Measurements from ENCODE around the gene BRINP1. TPM values are rescaled to one million over a fixed set of nuclear protein-coding genes. Genes with fewer than 3 reads are reported as not detected.
A peak's percentile ranks its signal among the peaks of the same experiment; 100 is the strongest.

The BRINP1 gene
- polyA plus RNA-seq, 3 donors from 2014 or later, result not detected

- no peak overlapping the region for H3K27ac Mint-ChIP-seq
- H3K36me3 Mint-ChIP-seq, result no peaks in the 10 kb centered on the region
- H3K27me3 Mint-ChIP-seq (ENCODE audit: low read depth in 3 of 3), result peaks cover 4 to 8% (median 7%) of the 10 kb centered on the region in 3 donors
- no peak for DNase-seq
- H3K9me3 Mint-ChIP-seq, result peaks cover 0 to 6% (median 2%) of the 10 kb centered on the region in 6 donors
- H3K4me1 Mint-ChIP-seq, result no peaks in the 10 kb centered on the region
- no peak overlapping the region for H3K4me3 Mint-ChIP-seq
Measured at GRCh38 chr9:119282476-119283077, 86.7 kb downstream of the BRINP1 start.

- Mint-ChIP-seq H3K4me1 (no peaks in the 10 kb centered on the region), H3K36me3 (no peaks in the 10 kb centered on the region)
Measured at GRCh38 chr9:119280740-119281485, 88.3 kb downstream of the BRINP1 start.

GRCh38 chr9:119278171-119278570 is 91.1 kb downstream of the BRINP1 start:
- H3K27ac Mint-ChIP-seq, result no peak overlapping the region

More at GRCh38 chr9:119280740-119281485, 88.3 kb downstream of the BRINP1 start:
- no peak overlapping the region for H3K4me3 Mint-ChIP-seq
- peaks cover 4 to 8% (median 7%) of the 10 kb centered on the region in 3 donors for H3K27me3 Mint-ChIP-seq (ENCODE audit: low read depth in 3 of 3)
- peaks cover 0 to 6% (median 2%) of the 10 kb centered on the region in 6 donors for H3K9me3 Mint-ChIP-seq
- no peak overlapping the region for H3K27ac Mint-ChIP-seq
- no peak for DNase-seq

GRCh38 chr9:119273984-119274665 is 95.1 kb downstream of the BRINP1 start:
- Mint-ChIP-seq H3K9me3 (peaks cover 0 to 6% (median 0%) of the 10 kb centered on the region in 6 donors), H3K27me3 (ENCODE audit: low read depth in 3 of 3) (peaks cover 0 to 3% (median 3%) of the 10 kb centered on the region in 3 donors), H3K4me1 (no peaks in the 10 kb centered on the region), H3K36me3 (no peaks in the 10 kb centered on the region), H3K4me3 (no peak overlapping the region), H3K27ac (peak overlapping the region in 1 of 6 donors; percentile 11)
- DNase-seq, result no peak

More at GRCh38 chr9:119278171-119278570, 91.1 kb downstream of the BRINP1 start:
- Mint-ChIP-seq H3K36me3 (no peaks in the 10 kb centered on the region), H3K27me3 (ENCODE audit: low read depth in 3 of 3) (peaks cover 4 to 6% (median 5%) of the 10 kb centered on the region in 3 donors), H3K4me3 (no peak overlapping the region), H3K4me1 (no peaks in the 10 kb centered on the region), H3K9me3 (peaks cover 0 to 6% (median under 1%) of the 10 kb centered on the region in 6 donors)
- DNase-seq, result no peak

DNA sequence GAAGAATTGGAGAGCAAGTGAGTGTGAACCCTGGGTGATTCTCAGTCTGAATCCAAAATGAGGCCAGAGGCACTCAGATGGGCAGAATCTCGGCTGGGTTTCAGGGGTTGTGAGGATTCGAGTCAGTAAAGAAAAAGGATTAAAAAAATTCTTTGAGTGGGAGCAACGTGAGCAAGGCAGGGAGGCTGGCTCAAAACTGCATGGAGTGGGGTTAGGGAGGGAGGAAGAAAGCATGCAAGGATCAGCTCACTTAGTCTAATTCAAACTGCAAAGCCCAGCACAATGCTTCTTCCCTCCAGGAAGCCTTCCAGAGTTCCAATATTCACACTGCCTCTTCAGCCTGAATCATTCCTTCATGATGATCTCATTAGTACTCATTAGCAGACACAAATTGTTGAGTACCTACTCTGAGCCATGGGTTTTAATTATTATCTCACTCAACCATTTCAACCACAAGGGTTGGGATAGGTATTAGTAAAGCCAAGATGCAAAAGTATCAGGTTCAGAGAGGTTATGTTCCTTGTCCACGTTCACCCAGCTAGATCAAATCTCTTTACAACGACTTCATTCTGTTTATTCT is 95.8 kb downstream of the BRINP1 start:
- DNase-seq, result no peak
- H3K4me1 Mint-ChIP-seq, result no peaks in the 10 kb centered on the region
- H3K27ac Mint-ChIP-seq, result no peak overlapping the region
- H3K27me3 Mint-ChIP-seq (ENCODE audit: low read depth in 3 of 3), result peaks cover 0 to 5% (median 2%) of the 10 kb centered on the region in 3 donors
- peaks cover 0 to 6% (median 1%) of the 10 kb centered on the region in 6 donors for H3K9me3 Mint-ChIP-seq
- H3K4me3 Mint-ChIP-seq, result no peak overlapping the region
- no peaks in the 10 kb centered on the region for H3K36me3 Mint-ChIP-seq

GRCh38 chr9:119272500-119273211 is 96.6 kb downstream of the BRINP1 start:
- no peaks in the 10 kb centered on the region for H3K36me3 Mint-ChIP-seq
- H3K4me1 Mint-ChIP-seq, result no peaks in the 10 kb centered on the region
- no peak for DNase-seq
- no peak overlapping the region for H3K4me3 Mint-ChIP-seq
- H3K9me3 Mint-ChIP-seq, result peaks cover 0 to 6% (median 2%) of the 10 kb centered on the region in 6 donors
- peaks cover 0 to 2% (median 1%) of the 10 kb centered on the region in 3 donors for H3K27me3 Mint-ChIP-seq (ENCODE audit: low read depth in 3 of 3)
- H3K27ac Mint-ChIP-seq, result no peak overlapping the region

- DNase-seq, result no peak
- Mint-ChIP-seq H3K4me1 (no peaks in the 10 kb centered on the region), H3K9me3 (peaks cover 0 to 9% (median 5%) of the 10 kb centered on the region in 6 donors), H3K27me3 (ENCODE audit: low read depth in 3 of 3) (peaks cover 0 to 1% (median under 1%) of the 10 kb centered on the region in 3 donors), H3K27ac (no peak overlapping the region), H3K36me3 (no peaks in the 10 kb centered on the region), H3K4me3 (no peak overlapping the region)
Measured at GRCh38 chr9:119268985-119269384, 100.2 kb downstream of the BRINP1 start.

DNA sequence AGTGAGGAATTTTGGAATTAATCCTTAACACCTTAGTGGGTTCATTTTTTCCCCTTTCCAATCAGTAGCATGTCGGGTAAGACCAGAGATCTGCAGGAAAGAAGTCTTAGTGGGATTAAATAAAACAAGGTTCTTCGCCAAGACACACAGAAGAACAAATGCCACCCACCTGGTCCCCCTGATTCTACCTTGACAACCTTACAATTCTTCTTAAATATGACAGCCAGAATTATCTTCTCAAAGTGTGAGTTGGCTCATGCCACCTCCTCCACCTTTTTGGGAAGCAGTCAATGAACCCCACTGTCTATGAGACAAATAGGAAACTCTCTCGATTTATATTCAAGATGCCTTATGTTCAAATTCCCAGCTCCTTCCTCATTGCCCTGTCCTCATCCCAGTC is 105.1 kb downstream of the BRINP1 start:
- H3K4me1 Mint-ChIP-seq, result no peaks in the 10 kb centered on the region
- DNase-seq, result no peak
- H3K9me3 Mint-ChIP-seq, result peaks cover 0 to 7% (median 5%) of the 10 kb centered on the region in 6 donors
- no peak overlapping the region for H3K4me3 Mint-ChIP-seq
- H3K36me3 Mint-ChIP-seq, result no peaks in the 10 kb centered on the region
- peaks cover 0 to 3% (median 0%) of the 10 kb centered on the region in 3 donors for H3K27me3 Mint-ChIP-seq (ENCODE audit: low read depth in 3 of 3)
- H3K27ac Mint-ChIP-seq, result no peak overlapping the region

DNA sequence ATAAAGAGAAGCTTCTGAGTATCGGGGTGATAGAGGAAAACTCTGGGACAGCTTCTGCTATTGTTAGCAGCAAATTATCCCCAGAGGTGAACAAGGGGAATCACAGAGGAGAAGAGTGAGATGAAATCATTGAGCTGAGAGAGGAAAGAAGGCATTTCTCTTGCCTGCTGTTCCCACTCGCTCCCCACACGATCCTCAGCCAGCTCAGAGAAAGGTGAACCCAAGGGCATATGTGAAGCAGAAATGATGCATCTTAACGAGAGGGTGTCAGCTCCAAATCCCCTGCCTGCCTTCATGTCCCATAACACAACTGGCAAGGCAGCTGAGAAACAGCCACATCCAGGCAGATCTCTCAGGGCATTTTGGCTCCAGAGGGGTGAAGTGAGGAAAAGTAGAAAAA is 111.6 kb downstream of the BRINP1 start:
- DNase-seq, result no peak
- no peaks in the 10 kb centered on the region for H3K4me1 Mint-ChIP-seq
- H3K27me3 Mint-ChIP-seq (ENCODE audit: low read depth in 3 of 3), result peaks cover 0 to 3% (median 0%) of the 10 kb centered on the region in 3 donors
- no peaks in the 10 kb centered on the region for H3K36me3 Mint-ChIP-seq
- H3K27ac Mint-ChIP-seq, result no peak overlapping the region
- H3K4me3 Mint-ChIP-seq, result no peak overlapping the region
- H3K9me3 Mint-ChIP-seq, result peaks cover 0 to 12% (median 0%) of the 10 kb centered on the region in 6 donors

GRCh38 chr9:119255116-119255515 is 114.1 kb downstream of the BRINP1 start:
- H3K27me3 Mint-ChIP-seq (ENCODE audit: low read depth in 3 of 3), result peaks cover 0 to 1% (median 0%) of the 10 kb centered on the region in 3 donors
- peaks cover 0 to 17% (median 8%) of the 10 kb centered on the region in 6 donors for H3K9me3 Mint-ChIP-seq
- no peak for DNase-seq
- no peak overlapping the region for H3K27ac Mint-ChIP-seq
- no peaks in the 10 kb centered on the region for H3K36me3 Mint-ChIP-seq
- H3K4me1 Mint-ChIP-seq, result no peaks in the 10 kb centered on the region
- H3K4me3 Mint-ChIP-seq, result no peak overlapping the region

DNA sequence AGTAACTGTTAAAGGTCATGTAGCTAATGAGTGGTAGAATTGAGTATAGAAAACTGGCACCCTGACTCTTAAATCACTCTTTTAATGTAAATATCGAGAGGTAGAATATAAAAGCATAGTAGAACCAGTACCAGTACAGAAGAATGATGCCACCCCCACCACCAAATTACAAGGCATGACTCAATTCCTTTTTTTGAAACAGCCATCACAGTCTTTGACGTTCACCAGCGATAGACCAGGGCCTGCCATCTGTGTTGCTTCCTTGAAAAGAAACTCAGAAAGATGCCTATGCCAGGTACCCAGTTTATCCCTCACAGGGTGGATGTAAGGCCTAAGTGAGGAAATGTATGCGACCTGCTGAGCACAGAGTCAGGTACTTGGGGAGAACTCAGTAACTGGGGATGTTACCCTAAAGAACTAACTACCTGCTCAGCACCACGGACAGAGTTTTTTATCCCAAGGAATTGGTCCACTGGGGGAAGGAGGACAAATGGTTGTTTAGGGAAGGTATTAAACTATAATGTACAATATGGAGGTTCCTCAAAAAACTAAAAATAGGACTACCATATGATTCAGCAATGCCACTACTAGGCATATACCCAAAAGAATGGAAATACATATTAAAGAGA is 116.5 kb downstream of the BRINP1 start:
- no peak overlapping the region for H3K27ac Mint-ChIP-seq
- no peaks in the 10 kb centered on the region for H3K36me3 Mint-ChIP-seq
- DNase-seq, result no peak
- H3K4me3 Mint-ChIP-seq, result no peak overlapping the region
- H3K9me3 Mint-ChIP-seq, result peaks cover 0 to 18% (median 9%) of the 10 kb centered on the region in 6 donors
- H3K27me3 Mint-ChIP-seq (ENCODE audit: low read depth in 3 of 3), result peaks cover 0 to 1% (median 1%) of the 10 kb centered on the region in 3 donors
- no peaks in the 10 kb centered on the region for H3K4me1 Mint-ChIP-seq

DNA sequence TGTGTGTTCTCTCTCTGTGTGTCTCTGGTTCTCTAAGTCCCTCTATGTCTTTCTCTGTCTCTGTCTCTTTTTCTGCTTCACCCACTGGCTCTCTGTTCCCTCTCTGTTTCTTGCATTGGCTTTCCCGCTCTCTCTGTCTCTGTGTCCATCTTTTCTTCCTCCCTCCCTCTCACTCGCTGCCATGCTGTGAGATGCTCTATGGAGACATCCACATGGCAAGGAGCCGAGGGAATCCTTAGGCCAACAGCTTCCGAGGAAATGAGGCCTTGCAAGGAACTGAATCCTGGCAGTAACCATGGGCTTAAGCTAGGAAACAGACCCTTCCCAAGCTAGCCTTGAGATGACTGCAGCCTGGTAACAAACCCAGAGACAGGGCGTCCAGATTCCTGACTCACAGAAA is 117.3 kb downstream of the BRINP1 start:
- Mint-ChIP-seq H3K4me1 (no peaks in the 10 kb centered on the region), H3K27ac (no peak overlapping the region), H3K27me3 (ENCODE audit: low read depth in 3 of 3) (peaks cover 0 to 1% (median 1%) of the 10 kb centered on the region in 3 donors), H3K9me3 (peaks cover 0 to 16% (median 9%) of the 10 kb centered on the region in 6 donors), H3K36me3 (no peaks in the 10 kb centered on the region), H3K4me3 (no peak overlapping the region)
- DNase-seq, result no peak

GRCh38 chr9:119250730-119251129 is 118.5 kb downstream of the BRINP1 start:
- Mint-ChIP-seq H3K9me3 (peaks cover 0 to 24% (median 10%) of the 10 kb centered on the region in 6 donors), H3K4me1 (no peaks in the 10 kb centered on the region), H3K27ac (no peak overlapping the region), H3K4me3 (no peak overlapping the region), H3K36me3 (no peaks in the 10 kb centered on the region), H3K27me3 (ENCODE audit: low read depth in 3 of 3) (peaks cover 0 to 1% (median 1%) of the 10 kb centered on the region in 3 donors)
- DNase-seq, result no peak
